Lower leg skin (tissue), 4 donors: ENCODE data around the gene ZBTB42. TPM values are rescaled to one million over a fixed set of nuclear protein-coding genes. Genes with fewer than 3 reads are reported as not detected.
"Not testable (repeated sequence)": the region's sequence is repeated elsewhere in the genome, so short reads cannot be mapped to it uniquely, and the experiment has no call there.

Experiments
- DNase-seq, 2 donors: peaks; one replicate each; pipeline ENCODE4 v3.0.0-alpha.2; 2019; ENCODE audit warnings: low spot score in 2 of 2
- H3K4me3 ChIP-seq: fragments of 200-600 bp; sonication (generic); 2 replicates; pipeline ENCODE4 v1.5.1; 2017; ENCODE audit warnings: mild to moderate bottlenecking, low read depth; ENCODE audit not compliant: poor library complexity, severe bottlenecking
- POLR2A ChIP-seq, 2 donors: fragments of 450-650 bp; IDR thresholded peaks; one replicate each; pipeline ENCODE4 v1.6.1; 2016 to 2017; ENCODE audit warnings: antibody characterized with exemption in 2 of 2, mild to moderate bottlenecking in 1 of 2, moderate library complexity in 1 of 2
- WGBS, 2 donors: methylation state at CpG; one replicate each; pipeline ENCODE4 v1.1.5; 2018; 5-methylcytosine and 5-hydroxymethylcytosine counted together
- intact Hi-C: fragments of 100-400 bp; cut with DNase I; formaldehyde crosslinking; loops from one replicate; pipeline ENCODE4 v1.15.0; 2023; ENCODE audit warnings: low total_unique reads
- total RNA-seq, 4 donors: library from RNA; depleted of rRNA; stranded (reverse); fragments of >200 nt; gene quantifications; one replicate each; pipeline ENCODE4 v1.1.0, GENCODE V29; 2016
- TF ChIP-seq, protein P1 (sequence below), 3 donors: fragments of 450-650 bp; IDR thresholded peaks; one replicate each; pipeline ENCODE4 v1.5.1; 2016; ENCODE audit warnings: antibody characterized with exemption in 3 of 3, mild to moderate bottlenecking in 3 of 3, moderate library complexity in 2 of 3

The ZBTB42 gene
- total RNA-seq, 4 donors from 2014 or later, result 1.6 to 11.9 (median 8.6) TPM

DNA sequence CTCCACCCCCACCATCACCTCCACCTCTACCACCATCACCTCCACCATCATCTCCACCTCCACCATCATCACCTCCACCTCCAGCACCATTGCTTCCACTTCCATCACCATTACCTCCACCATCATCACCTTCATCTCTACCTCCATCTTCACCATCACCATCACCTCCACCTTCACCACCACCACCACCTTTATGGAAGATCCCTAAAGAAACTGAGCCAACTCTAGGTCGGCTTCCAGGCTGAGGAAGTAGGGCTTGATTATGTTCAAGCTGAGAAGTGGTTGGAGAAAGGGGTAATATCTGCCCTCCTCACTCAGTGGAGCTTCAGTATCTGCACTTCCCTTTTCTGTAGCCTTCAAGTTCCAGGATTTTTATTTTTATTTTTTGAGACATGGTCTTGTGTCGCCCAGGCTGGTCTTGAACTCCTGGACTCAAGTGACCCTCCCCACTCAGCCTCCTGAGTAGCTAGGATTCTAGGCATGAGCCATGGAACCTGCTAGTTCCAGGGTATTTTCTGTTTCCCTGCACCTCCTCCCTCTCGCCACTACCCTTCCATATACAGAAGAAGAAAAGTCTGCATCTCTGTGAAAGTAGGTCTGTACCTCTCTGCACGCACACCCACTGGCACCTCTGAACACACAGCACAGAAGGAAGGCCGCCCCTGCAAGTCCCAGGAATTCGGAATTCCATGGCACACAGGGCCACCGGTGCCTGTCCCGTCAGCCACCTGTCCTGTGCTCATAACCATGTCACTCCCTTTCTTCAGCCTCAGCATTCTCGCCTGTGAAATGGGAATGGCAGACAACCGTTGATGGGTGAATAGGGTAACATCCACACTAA is 5.9 kb downstream of the ZBTB42 start:
- TF ChIP-seq POLR2A (IDR thresholded peaks at IDR 0.05), result no peak
- TF ChIP-seq, protein P1, sequence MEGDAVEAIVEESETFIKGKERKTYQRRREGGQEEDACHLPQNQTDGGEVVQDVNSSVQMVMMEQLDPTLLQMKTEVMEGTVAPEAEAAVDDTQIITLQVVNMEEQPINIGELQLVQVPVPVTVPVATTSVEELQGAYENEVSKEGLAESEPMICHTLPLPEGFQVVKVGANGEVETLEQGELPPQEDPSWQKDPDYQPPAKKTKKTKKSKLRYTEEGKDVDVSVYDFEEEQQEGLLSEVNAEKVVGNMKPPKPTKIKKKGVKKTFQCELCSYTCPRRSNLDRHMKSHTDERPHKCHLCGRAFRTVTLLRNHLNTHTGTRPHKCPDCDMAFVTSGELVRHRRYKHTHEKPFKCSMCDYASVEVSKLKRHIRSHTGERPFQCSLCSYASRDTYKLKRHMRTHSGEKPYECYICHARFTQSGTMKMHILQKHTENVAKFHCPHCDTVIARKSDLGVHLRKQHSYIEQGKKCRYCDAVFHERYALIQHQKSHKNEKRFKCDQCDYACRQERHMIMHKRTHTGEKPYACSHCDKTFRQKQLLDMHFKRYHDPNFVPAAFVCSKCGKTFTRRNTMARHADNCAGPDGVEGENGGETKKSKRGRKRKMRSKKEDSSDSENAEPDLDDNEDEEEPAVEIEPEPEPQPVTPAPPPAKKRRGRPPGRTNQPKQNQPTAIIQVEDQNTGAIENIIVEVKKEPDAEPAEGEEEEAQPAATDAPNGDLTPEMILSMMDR (IDR thresholded peaks at IDR 0.05), result no peak
- no peak overlapping the region for H3K4me3 ChIP-seq
- WGBS, 2 donors, result 92 to 93% methylated on average over 10 of the region's 10 CpGs
- intact Hi-C loops, result no loop called here
- DNase-seq, result no peak

DNA sequence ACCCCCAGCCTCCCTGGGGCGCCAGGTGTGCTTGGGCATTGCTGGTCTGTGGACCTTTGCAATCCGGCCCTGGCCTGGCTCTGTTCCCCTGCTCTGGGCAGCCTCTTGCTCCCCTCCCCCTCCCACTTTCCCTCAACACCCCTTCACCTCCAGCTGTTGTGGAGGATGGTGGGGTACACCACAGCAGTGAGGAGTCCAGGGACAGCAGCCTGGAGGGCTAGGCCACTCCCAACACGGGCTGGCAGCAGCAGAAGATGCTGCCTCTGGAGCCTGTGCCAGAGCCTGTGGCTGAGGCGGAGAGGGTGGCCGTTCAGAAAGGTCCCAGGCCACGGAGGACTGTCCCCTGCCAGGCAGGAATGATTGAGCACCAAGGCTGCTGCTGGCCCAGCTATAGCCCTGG is 7.6 kb downstream of the ZBTB42 start:
- 65 to 78% methylated on average over 4 to 6 of the region's 6 CpGs for WGBS, 2 donors
- DNase-seq, result no peak
- H3K4me3 ChIP-seq, result no peak overlapping the region
- no peak for TF ChIP-seq POLR2A (IDR thresholded peaks at IDR 0.05)
- TF ChIP-seq, protein P1 (IDR thresholded peaks at IDR 0.05), result no peak
- intact Hi-C loops, result no loop called here

DNA sequence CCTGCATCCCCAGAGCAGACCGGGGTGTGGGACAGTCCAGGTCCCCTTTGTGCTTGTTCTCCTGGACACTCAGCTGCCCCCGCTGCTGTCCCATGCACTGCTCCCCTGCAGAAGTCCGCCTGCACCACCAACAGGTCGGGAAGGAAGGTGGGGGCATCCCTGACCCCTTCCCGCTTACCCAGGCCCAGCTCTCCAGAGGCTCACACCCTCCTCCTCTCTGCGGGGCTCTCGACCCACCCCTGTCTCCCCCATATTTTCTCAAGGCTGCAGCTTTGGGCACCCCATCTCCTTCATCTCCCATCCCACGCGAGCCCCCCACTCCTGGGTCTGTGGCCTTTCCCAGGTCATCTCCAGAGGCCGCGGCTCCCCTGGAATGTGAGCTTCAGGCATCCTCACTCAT is 9.4 kb downstream of the ZBTB42 start:
- intact Hi-C loops, result no loop called here
- no peak for DNase-seq
- TF ChIP-seq POLR2A (IDR thresholded peaks at IDR 0.05), result no peak
- TF ChIP-seq, protein P1 (IDR thresholded peaks at IDR 0.05), result no peak
- no peak overlapping the region for H3K4me3 ChIP-seq
- WGBS, 2 donors, result 89 to 96% methylated on average over 10 to 11 of the region's 11 CpGs

DNA sequence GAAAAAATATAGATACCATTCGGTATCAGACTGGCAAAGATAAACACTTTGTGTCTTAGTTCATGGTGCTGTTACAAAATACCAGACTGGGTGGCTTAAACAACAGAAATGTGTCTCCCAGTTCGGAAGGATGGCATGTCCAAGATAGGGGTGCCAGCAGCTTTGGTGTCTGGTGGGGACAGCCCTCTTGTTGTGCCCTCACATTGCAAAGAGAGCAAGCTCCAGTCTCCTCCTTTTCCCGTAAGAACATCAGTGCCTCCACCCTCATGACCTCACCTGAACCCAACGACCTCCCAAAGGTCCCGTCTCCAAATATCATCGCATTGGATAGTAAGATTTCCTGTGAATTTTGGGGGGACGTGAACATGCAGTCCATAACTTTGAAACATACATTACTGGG is 12.4 kb downstream of the ZBTB42 start:
- no peak overlapping the region for H3K4me3 ChIP-seq
- intact Hi-C loops, result no loop called here
- no peak for TF ChIP-seq POLR2A (IDR thresholded peaks at IDR 0.05)
- TF ChIP-seq, protein P1 (IDR thresholded peaks at IDR 0.05), result no peak
- no peak for DNase-seq
- WGBS, 2 donors, result 79 to 84% methylated on average over 7 of the region's 7 CpGs

DNA sequence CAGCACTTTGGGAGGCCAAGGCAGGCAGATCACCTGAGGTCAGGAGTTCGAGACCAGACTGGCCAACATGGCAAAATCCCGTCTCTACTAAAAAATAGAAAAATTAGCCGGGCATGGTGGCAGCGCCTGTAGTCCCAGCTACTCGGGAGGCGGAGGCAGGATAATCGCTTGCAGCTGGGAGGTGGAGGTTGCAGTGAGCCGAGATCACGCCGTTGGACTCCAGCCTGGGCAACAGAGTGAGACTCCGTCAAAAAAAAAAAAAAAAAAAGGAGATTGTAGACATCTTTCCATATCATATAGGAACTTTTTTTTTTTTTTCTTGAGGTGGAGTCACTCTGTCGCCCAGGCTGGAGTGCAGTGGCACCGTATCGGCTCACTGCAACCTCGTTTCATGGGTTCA is 13.8 kb downstream of the ZBTB42 start:
- WGBS, 2 donors, result 71 to 74% methylated on average over 15 of the region's 15 CpGs
- intact Hi-C loops, DNase-seq, H3K4me3 ChIP-seq: not testable (repeated sequence)

DNA sequence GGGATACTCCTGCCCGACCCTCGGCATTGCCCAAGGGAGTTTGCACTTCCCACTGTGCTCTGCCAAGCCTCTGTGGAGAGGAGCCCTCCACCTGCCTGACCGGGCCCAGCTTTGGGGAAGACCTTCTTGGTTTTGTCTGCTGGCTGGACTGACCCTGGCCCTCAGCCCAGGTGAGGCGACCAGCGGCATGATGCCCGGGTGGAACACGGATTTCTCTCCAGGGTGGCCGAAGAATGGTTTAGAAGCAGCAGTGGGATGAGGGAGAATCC is 15.6 kb downstream of the ZBTB42 start:
- peak in 1 of 2 donors; percentile 86 for DNase-seq
- peak overlapping the region; percentile 83 for H3K4me3 ChIP-seq
- 1 to 3% methylated on average over 8 of the region's 8 CpGs for WGBS, 2 donors
- intact Hi-C loops, result no loop called here
- TF ChIP-seq, protein P1 (IDR thresholded peaks at IDR 0.05), result no peak
- no peak for TF ChIP-seq POLR2A (IDR thresholded peaks at IDR 0.05)
